Activated CD4-positive, CD25-positive, alpha-beta regulatory T cell treated with anti-CD3 and anti-CD28 coated beads, Interleukin-2, amount 50 U/mL, for 72 hours (primary cell): ENCODE results near the gene CHST14.
A peak's percentile ranks its signal among the peaks of the same experiment; 100 is the strongest.

Experiments
- DNase-seq: peaks from one replicate; pipeline ENCODE4 v3.0.0; 2021

The CHST14 gene

GRCh38 chr15:40464595-40465185, 6.1 kb upstream of the CHST14 start:
- no peak for DNase-seq

- DNase-seq, result no peak
Observed at GRCh38 chr15:40465939-40466338, 4.8 kb upstream of the CHST14 start.

GRCh38 chr15:40466426-40467260, 4.1 kb upstream of the CHST14 start:
- no peak for DNase-seq

- no peak for DNase-seq
Observed at GRCh38 chr15:40467261-40467615, 3.5 kb upstream of the CHST14 start.

- no peak for DNase-seq
Observed at GRCh38 chr15:40468898-40469331, 1.9 kb upstream of the CHST14 start.

- no peak for DNase-seq
Observed at GRCh38 chr15:40469776-40470390, 901 bp upstream of the CHST14 start.

GRCh38 chr15:40471105-40471807, 472 bp downstream of the CHST14 start:
- peak; percentile 59 for DNase-seq

- peak; percentile 38 for DNase-seq
Observed at GRCh38 chr15:40471808-40472150, 995 bp downstream of the CHST14 start.

GRCh38 chr15:40472171-40472727, 1.5 kb downstream of the CHST14 start:
- DNase-seq, result no peak

- DNase-seq, result no peak
Observed at GRCh38 chr15:40474581-40474980, 3.8 kb downstream of the CHST14 start.

- DNase-seq, result no peak
Observed at GRCh38 chr15:40477642-40478327, 7.0 kb downstream of the CHST14 start.

GRCh38 chr15:40479024-40479423, 8.2 kb downstream of the CHST14 start:
- DNase-seq, result no peak

GRCh38 chr15:40481341-40482074, 10.7 kb downstream of the CHST14 start:
- no peak for DNase-seq

GRCh38 chr15:40483919-40484318, 13.1 kb downstream of the CHST14 start:
- peak; percentile 2 for DNase-seq

GRCh38 chr15:40486066-40486770, 15.4 kb downstream of the CHST14 start:
- no peak for DNase-seq

GRCh38 chr15:40487816-40488682, 17.3 kb downstream of the CHST14 start:
- no peak for DNase-seq

- no peak for DNase-seq
Observed at GRCh38 chr15:40489274-40490175, 18.7 kb downstream of the CHST14 start.

GRCh38 chr15:40493089-40493840, 22.5 kb downstream of the CHST14 start:
- DNase-seq, result peak; percentile 41
